ENCODE measurements around the gene HTATSF1.

HTATSF1 gene

GRCh38 chrX:136497556-136498052 lies at the start of gene HTATSF1:
HTATSF1 (plus strand) TSS chrX:136497592; CDS start chrX:136497685, 93 bp downstream.
- DNase-seq, result no peak

- no peak for DNase-seq
Observed at GRCh38 chrX:136447968-136448367, 49.4 kb upstream of the HTATSF1 start.

- peak; percentile 14 for DNase-seq
Observed at GRCh38 chrX:136450050-136450830, 47.2 kb upstream of the HTATSF1 start.

- no peak for DNase-seq
Observed at GRCh38 chrX:136452614-136453013, 44.8 kb upstream of the HTATSF1 start.

GRCh38 chrX:136453114-136453513 lies 44.3 kb upstream of the HTATSF1 start:
- DNase-seq, result no peak

GRCh38 chrX:136453771-136454170 lies 43.6 kb upstream of the HTATSF1 start:
- DNase-seq, result peak; percentile 38

GRCh38 chrX:136456133-136456532 lies 41.3 kb upstream of the HTATSF1 start:
- no peak for DNase-seq

- no peak for DNase-seq
Observed at GRCh38 chrX:136457303-136457917, 40.0 kb upstream of the HTATSF1 start.

GRCh38 chrX:136464589-136464988 lies 32.8 kb upstream of the HTATSF1 start:
- no peak for DNase-seq

GRCh38 chrX:136467303-136467702 lies 30.1 kb upstream of the HTATSF1 start:
- no peak for DNase-seq

- DNase-seq, result peak; percentile 8
Observed at GRCh38 chrX:136468391-136469103, 28.8 kb upstream of the HTATSF1 start.

- no peak for DNase-seq
Observed at GRCh38 chrX:136473663-136474062, 23.7 kb upstream of the HTATSF1 start.

GRCh38 chrX:136475236-136475635 lies 22.2 kb upstream of the HTATSF1 start:
- no peak for DNase-seq

- DNase-seq, result no peak
Observed at GRCh38 chrX:136476501-136476900, 20.9 kb upstream of the HTATSF1 start.

- no peak for DNase-seq
Observed at GRCh38 chrX:136477026-136477425, 20.4 kb upstream of the HTATSF1 start.

GRCh38 chrX:136480383-136480782 lies 17.0 kb upstream of the HTATSF1 start:
- no peak for DNase-seq

- no peak for DNase-seq
Observed at GRCh38 chrX:136487647-136488046, 9.7 kb upstream of the HTATSF1 start, which contains the start of gene BRS3. BRS3 (plus strand) TSS chrX:136487947; CDS start chrX:136488115, 168 bp downstream.

GRCh38 chrX:136488706-136489105 lies 8.7 kb upstream of the HTATSF1 start:
- DNase-seq, result no peak

GRCh38 chrX:136491832-136492231 lies 5.6 kb upstream of the HTATSF1 start:
- no peak for DNase-seq

- DNase-seq, result no peak
Observed at GRCh38 chrX:136493011-136493410, 4.4 kb upstream of the HTATSF1 start.

- no peak for DNase-seq
Observed at GRCh38 chrX:136495043-136495442, 2.3 kb upstream of the HTATSF1 start.

- no peak for DNase-seq
Observed at GRCh38 chrX:136496186-136496763, 1.1 kb upstream of the HTATSF1 start.
